Ammon's horn (tissue), 1 donor: ENCODE data around the gene PTPRN2.

ENCODE experiments used
- DNase-seq: peaks from one replicate; pipeline ENCODE4 v3.0.0-alpha.2; 2016; ENCODE audit warnings: low spot score

The PTPRN2 gene

GRCh38 chr7:157652954-157653826, 934.4 kb downstream of the PTPRN2 start:
- DNase-seq: no peak

DNA sequence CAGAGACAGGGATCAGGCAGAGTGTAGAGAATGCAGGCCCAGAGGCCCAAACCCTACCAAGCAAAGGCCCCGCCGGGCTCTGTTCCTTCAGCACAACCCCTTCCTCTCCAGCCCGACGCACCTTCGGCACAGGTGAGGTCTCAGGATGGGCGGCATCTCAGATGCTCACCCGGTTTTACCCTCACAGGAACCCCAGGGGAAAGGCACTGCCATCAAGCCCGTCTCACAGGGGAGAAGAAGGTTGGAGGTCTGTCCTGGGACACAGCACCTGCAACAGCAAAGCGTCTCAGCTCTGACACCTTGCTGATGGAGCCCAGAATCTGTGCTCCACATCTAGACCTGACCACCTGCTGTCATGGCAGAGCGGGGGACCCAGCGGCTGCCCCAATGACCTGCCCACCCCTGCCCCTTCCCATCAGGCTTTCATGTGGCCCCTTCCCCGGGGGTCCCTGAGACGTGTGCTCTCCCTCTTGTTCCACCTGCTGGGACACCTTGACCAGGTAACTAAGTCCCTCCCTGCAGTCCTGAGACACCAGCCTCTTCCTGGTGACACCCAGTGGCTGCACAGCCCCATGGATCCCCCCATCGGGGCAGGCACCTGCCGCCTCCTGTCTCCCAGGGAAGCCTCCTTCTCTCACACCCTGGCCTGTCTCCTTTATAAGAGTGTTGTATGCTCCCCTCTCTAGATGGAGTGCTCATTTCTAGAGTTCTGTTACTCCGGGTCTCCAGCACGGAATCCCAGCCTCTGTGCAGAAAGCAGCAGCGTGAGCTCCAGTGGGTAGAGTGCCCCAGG, 935.3 kb downstream of the PTPRN2 start:
- DNase-seq: no peak

DNA sequence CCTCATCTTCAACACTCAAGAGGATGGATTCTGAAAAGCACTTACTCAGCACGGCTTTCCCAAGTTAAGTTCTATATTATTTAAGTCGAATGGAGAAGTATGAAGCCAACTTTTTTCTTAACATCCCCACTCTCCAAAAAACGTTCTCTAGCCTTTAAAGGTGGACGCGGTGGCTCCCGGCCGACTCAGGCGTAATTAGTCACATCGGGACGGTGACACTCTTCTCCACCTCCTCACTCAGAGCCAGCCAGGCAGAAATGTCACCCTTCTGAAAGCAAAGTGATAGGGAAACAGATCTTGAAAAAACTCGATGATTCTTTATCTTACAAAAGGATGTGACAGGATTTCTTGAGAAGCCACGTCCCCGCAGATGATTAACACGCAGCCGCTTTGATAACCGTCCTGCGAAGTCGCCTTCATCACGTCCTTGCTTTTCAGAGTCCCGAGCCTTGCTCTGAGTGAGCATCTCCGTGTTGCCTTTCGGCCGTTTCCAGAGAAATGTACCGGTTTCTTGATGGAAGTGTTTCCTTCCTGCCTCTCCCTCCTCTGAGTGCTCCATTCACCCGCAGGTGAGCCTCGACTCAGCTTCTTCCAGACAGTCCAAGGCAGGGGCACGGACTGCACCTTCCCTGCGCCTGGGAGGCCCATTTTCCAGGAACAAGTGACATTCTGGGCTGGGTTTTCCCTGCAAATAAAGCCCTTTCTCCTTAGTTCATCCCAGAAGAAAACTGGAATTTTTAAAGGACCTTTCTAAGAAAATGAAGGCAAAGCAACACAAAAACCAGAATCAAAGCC, 936.1 kb downstream of the PTPRN2 start:
- DNase-seq: no peak

DNA sequence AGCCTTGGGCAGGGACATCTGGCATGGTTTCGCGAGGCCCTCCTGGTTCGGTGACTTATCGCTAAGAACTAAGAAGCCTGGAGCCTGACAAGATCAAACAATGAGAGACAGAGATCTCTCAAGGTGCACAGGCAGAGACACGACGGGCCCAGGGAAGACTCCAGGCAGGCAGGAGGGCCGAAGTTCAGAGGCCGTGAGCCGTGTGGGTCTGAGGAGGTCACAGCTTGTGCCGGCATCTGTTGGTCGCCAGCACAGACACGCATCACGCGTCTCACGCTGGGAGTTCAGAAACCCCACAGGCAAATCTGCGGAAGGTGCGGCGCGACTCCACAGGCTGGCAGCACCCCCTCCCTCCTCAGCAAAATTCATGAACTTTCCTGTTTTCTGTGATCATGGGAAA, 936.8 kb downstream of the PTPRN2 start:
- DNase-seq: no peak

- DNase-seq: no peak
Measured at GRCh38 chr7:157650131-157650631, 937.4 kb downstream of the PTPRN2 start.

DNA sequence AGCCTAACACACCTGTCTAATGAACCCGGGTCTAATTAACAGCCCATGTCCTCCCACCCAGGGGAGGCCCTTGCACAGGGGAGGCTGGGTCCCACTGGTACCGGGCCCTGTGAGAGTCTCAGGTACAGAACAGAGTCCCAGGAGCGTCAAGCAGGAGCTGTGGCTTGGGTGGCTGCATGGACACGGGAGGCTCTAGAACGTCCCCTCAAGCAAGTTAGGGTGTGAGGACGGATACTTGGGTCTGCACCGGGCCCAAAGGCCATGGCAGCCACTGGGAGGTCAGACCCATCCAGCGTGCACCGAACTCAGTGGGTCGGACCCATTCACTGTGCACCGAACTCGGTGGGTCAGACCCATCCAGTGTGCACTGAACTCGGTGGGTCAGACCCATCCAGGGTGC, 941.1 kb downstream of the PTPRN2 start:
- no peak for DNase-seq

DNA sequence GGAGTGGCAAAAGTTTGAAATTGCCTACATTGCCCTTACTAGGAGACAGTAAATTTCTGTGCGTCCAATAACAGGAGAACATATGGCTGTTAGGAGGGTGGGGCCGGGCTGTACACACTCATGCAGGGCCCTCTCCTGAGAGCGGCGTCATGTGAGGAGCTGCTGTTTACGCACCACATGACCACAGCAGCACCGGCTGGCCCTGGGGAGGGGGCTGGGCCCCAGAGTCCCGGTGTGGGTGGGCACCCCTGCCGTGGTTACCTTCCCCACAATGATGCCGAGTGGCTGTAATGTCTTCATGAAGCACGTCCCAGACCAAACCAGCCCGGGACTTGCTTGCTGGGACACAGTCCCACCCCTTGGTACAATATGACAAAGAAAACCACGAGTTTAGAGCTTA, 942.1 kb downstream of the PTPRN2 start:
- no peak for DNase-seq

DNA sequence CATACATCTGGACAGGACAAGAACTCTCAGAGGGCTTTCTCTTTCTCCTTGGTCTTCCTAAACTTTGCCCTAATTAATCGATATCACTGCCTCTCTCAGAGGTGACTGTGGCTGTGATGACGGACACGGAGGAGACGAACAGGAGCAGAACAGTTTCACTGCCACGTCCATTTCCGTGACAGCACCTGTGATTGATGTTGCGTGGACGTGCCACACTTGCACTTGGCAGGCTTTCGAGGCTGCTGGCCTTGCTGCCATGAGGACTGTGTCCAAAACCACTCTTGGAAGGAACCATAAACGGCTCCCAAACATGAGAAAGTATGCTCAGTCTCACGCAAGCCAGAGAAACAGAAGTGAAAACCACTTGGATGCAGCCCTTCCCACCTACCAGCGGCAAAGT, 942.7 kb downstream of the PTPRN2 start:
- DNase-seq: no peak

- no peak for DNase-seq
Measured at GRCh38 chr7:157643525-157643970, 944.1 kb downstream of the PTPRN2 start.

GRCh38 chr7:157641866-157642265, 945.8 kb downstream of the PTPRN2 start:
- DNase-seq: no peak

DNA sequence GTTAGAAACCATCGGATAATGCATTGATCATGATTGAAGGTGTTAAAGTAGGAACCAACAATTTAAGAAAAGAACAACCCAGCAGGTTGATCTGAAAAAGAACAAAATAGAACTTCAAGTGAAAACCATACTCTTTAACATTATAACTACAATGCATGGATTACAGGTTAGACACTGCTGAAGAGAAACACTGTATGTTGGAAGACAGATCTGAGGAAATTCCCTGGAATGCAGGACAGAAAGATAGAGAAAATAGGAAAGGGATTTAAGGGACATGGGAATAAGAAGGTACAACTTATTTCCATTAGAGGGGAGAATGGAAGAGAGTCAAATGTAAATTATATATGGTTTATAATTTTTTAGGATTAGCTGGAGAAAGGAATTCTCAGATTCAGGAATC, 947.5 kb downstream of the PTPRN2 start:
- no peak for DNase-seq

DNA sequence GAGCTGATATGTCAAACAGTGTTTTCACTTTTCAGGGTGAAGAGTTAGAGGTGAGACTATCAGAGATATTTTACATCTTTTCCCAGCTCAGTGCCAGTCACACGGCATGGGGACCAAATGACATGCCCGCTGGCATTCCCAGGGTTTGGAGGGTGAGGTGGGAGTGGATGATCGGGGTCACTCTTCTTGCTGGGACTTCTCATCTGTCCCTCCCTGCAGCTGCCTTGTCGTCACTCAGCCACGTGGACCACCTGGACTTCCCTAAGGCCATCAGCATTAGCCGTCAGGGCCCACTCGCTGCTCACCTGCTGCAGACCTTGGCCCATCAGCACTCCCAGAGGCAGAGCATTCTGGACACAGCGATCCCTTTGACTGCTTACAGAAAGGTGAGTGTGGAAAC, 949.1 kb downstream of the PTPRN2 start:
- no peak for DNase-seq

DNA sequence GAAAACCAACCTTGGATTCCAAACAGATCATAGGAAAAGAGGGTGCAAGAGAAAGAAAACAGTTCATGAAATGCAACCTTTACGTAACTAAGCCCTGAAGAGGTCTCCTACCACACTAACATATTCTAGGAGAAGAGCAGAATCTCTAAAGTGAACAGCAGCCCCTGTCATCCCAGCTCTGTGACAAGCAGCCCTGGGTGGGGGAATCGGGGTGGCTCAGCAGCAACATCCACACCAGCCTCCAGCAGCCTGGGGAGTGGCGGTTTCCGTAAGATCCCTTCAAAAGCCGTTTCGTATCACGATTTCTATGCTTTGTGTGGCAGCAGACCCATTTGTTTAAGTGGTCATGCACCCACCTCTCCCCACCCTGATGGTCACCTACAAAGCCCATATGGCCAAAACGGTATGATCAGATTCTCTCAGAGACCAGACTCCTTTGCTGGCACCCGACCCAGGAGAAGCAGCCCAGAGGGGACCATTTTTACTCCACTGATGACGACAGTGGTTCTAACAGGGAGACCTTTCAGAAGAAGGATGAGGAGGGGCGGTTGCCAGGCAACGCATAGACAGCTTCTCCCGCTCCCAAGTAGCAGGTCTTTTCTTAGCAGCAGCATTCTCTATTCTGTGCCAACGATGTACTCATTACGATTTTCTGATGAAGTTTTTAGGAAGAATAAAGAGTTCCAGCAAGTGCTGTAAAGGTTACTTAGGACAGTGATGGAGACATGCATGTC, 950.2 kb downstream of the PTPRN2 start:
- peak; percentile 50 for DNase-seq

DNA sequence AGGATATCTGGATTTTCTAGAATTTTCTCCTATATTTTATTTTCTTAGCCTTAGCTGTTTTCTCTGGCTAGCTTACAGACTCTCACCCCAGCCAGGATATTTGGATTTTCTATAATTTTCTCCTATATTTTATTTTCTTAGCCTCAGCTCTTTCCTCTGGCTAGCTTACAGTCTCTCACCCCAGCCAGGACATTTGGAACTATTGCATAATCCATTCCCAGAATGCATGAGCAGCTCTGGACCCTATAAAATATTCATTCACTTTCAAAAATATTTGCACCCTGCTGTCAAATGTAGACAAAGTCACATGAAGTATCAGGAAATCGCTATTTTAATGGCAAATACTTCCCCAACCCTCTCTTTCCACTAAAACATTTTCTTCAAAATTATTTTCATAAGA, 952.0 kb downstream of the PTPRN2 start:
- no peak for DNase-seq

DNA sequence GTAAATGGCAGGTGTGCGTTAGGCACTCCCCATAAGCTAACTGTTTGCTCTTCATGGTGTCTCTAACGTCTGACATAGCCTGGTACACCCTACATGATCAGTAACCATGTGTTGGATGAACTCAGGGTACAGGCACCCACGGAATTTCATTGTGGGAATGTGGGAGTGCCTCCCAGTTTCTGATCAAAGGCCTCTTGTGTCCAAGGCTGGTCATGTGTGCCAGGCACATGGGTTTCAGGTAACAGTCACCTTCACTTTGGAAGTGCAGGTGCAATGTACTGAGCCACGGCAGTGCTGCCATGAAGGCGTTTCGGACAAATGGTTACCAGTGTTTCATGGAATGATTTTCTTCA, 952.5 kb downstream of the PTPRN2 start:
- DNase-seq: no peak

GRCh38 chr7:157634401-157635147, 953.0 kb downstream of the PTPRN2 start:
- no peak for DNase-seq

DNA sequence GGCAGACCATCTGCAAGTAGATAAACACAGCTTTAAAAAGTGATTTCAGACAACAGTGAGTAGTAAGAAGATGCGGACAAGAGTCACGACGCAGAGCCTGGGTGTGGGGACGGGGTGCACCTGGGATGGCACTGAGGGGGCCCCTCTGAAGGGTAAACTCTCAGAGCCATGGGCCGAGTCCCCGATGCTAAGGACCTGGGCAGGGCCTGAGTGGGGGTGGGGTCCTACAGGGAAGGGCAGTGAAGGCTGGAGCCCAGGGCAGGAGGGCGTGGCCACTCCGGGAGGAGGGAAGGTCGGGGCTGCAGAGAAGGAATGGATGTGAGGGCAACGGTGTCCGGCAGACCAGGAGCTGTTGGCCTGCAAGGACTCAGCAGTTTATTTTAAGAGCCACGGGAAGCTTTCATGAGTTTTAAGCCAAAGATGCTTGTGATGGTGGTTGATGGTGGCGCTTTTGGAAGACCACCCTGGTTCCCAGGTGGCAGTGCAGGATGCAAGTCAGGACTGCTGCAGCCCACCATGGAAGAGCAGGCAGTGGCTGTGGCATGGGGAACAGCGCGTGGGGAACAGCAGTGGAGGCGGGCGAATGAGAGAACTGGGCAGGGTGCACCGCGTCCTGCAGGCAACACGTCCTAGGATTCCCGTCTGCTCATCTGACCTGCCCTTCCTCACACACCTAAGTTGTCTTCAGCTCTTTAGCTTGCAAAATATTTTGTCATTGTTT, 954.0 kb downstream of the PTPRN2 start:
- DNase-seq: no peak

DNA sequence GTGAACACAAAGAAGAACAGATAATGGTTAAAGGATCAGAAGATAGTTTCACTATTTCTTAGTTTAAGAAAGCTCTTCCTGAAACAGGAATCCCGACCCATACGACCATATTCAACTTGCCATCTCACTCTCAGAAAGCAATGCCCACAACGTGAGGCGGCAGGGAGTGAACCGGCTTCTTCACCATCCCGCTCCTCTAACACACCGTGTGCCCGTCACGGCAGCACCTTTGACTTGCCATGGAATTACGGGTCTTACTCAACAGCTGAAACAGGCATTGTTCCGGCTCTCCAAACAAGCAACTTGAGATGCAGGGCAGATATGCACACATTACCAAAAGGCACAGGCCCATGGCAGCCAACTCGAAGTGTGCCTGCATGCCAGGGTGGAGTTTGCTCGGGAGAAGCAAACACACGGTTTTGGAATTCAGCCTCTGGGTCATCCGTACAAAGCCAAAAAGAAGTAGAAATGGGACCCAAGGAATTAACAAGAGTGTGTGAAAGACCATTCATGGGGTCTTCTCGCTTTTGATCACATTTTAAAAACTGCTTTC, 957.2 kb downstream of the PTPRN2 start:
- DNase-seq: no peak

- no peak for DNase-seq
Measured at GRCh38 chr7:157628456-157628855, 959.2 kb downstream of the PTPRN2 start.

GRCh38 chr7:157627646-157628045, 960.0 kb downstream of the PTPRN2 start:
- no peak for DNase-seq
